Left lobe of liver (tissue), 2 donors: Measurements from ENCODE around the gene EDN3. TPM values are rescaled to one million over a fixed set of nuclear protein-coding genes. Genes with fewer than 3 reads are reported as not detected.
"Not testable (repeated sequence)": the region's sequence is repeated elsewhere in the genome, so short reads cannot be mapped to it uniquely, and the experiment has no call there.

Experiments used
- ATAC-seq: fragments of 200-7000 bp; cut with Tn5 transposase; one replicate; pipeline ENCODE4 v1.9.1; 2020; ENCODE audit warnings: mild to moderate bottlenecking, moderate library complexity
- DNase-seq: peaks from one replicate; pipeline ENCODE4 v3.0.0-alpha.2; 2020; ENCODE audit warnings: low spot score
- total RNA-seq: library from RNA; stranded (reverse); gene quantifications from one replicate; pipeline ENCODE4 v1.2.1, GENCODE V29; 2021
- donor health status: DM: no; HTN: no; CAD: no; lungs with moderate emphysema.
- donor health status: DM: no; HTN: yes; CAD: no.

The EDN3 gene
- total RNA-seq, 1 donor from 2014 or later: not detected

DNA sequence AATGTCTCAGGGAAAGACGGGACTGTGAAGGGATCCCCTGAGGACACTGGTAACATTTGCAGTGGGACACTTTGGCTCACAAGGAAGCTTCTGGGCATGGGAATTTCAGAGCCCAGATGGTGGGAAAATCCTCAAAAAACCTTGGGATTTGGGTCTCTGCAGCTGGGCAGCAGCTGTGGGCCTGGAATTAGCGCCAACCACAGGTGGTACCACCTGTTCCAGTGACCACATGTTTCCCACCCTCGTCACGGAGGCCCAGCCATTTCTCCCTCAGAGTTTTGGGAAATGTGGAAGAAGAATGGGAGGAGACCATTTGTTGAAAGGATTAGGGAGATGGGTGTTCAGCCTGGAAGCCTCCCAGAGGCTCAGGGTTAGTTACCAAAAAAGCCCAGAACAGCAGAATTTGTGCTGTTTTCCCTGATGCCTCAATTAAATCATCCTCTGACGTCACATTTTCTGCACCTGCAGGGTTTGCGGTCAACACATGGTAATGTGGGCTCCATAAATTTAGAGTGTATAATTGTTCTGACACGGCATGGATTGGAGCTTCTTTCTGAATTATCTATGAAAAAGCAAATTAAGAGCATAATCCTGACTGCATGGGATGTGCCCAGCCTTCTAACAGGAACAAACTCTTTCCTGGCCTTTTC is 34.4 kb downstream of the EDN3 start:
- no peak for ATAC-seq
- no peak for DNase-seq

- no peak for ATAC-seq
- DNase-seq: no peak
These were observed 35.0 kb downstream of the EDN3 start for GRCh38 chr20:59335377-59335776.

- ATAC-seq: no peak
These were observed 36.1 kb downstream of the EDN3 start for GRCh38 chr20:59336540-59336939.

GRCh38 chr20:59338444-59338843 is 38.0 kb downstream of the EDN3 start:
- not testable (repeated sequence) for ATAC-seq, DNase-seq

More at GRCh38 chr20:59336540-59336939, 36.1 kb downstream of the EDN3 start:
- no peak for DNase-seq

DNA sequence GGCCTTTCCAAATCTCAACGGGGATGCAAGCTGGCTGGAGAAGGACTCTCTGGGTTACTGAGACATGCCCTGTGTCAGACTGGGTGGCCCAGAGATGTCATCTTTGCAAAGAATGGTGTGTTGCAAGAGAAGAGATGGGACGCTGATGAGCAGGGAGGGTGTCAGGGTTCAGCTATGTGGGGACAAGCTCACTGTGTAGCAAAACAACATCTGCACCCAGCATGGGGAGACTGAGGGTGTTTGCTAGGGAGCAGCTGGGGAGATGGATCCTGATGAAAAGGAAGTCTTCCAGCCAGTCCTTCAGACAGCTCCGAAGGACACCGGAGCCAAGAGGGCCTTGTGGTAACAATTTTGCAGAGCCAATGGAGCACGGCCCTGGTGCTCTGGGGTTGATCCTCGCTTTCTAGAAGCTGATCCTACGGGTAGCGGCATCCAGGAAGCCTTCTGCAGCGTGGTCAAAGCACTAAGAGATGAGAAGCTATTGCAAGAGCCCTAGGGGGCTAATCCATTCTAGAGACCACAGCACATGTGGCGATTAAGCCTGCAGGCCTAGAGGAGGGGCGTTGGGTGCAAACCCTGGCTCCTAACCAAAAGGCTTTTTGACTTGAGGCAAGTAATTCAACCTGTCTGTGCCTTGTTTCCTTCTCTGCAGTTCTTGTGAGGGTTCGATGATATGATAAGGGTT is 39.9 kb downstream of the EDN3 start:
- no peak for ATAC-seq
- DNase-seq: no peak

DNA sequence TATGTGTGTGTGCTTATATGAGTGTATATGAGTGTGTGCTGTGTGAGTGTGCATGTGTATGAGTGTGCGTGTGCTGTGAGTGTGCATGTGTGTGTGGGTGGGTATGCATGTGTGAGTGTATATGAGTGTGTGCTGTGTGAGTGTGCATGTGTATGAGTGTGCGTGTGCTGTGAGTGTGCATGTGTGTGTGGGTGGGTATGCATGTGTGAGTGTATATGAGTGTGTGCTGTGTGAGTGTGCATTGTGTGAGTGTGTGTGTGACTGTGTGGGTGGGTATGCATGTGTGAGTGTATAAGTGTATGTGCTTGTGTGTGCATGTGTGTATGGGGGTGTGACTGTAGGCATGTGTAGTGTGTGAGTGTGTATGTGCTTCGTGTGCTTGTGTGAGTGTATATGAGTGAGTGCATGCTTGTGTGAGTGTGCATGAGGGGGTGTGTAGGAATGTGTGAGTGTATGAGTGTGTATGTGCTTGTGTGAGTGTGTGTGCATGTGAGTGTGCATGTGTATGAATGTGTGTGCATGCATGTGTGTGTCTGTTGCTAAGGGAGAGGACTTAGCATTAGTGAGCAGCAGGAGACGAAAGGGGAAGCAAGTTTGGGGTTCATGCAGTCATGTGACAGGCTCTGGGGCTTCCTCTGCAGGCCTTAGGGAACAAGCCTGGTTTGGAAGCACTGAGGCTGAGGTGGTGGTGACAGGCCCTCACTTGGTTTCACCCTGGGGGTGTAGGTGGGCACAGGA is 41.0 kb downstream of the EDN3 start:
- ATAC-seq, DNase-seq: not testable (repeated sequence)

- ATAC-seq (no peak), DNase-seq (no peak)
These were observed 41.9 kb downstream of the EDN3 start for GRCh38 chr20:59342023-59342957.

DNA sequence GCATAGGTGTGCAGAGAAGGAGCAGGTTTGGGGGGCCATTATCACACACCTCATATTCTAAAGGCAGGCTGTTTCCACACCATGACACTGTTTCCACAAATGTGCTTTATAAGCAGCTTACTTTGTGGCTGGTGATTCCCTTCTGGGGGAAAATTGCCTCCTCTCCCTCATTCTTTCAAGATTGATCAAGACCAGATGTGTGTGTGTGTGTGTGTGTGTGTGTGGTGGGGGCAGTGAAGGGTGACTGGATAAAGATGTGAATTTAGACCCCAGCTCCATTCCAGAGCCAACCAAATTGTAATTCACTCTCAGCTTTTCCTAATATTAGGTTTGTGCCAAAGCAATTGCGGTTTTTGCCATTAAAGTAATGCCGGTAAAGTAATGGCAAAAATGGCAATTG is 45.6 kb downstream of the EDN3 start:
- ATAC-seq: no peak
- DNase-seq: no peak

DNA sequence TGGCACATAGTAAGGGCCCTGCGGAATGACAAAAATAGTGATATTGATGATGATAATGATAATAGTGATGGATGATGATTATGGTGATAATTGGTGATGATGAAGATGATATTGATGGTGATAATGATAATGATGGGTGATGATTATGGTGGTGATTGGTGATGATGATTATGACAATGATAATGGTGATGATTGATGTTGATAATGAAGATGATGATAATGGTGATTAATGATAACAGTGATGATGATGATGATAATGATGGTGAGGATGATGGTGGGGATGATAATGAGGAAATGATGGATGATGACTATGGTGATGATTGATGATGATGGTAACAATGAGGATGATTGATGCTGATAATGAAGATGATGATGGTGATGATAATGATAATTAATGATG is 48.9 kb downstream of the EDN3 start:
- no peak for DNase-seq
- no peak for ATAC-seq

DNA sequence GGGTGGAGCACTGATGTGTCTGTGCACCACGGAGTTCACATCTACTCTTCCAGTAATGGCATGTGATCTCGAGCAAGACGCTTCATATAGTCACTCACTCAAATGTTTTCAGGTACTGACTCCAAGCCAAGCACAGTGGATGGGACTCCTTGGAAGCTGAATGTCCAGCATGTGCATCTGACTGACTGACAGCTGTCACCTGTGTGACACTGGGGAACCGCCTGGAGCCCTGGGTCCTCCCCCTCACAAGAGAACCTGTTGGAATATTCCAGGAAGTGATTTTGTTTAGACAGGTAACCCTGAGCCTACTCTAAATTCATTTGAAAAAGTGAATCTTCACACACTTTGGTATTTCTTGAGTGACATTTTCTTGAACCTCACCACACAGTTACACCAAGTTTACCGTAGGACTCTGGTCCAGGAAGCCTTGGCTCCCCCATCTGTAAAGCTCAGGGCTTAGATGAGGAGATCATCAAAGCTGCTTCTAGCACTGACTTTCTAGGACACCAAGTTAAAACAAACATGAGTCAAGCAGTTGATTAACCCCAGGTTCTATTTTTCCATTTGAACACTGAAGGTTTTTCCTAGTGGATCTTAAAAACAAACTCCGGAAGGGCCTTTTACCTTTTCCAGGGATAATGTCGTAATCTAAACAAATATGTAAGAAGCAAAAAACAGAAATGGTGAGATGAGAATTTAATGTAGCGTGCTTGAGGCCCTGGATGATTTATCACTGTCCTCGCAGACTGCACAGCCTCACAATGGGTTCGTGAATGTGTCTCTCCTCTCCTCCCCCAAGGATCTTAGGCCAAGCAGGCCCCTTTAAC is 50.1 kb downstream of the EDN3 start:
- no peak for DNase-seq
- ATAC-seq: no peak

DNA sequence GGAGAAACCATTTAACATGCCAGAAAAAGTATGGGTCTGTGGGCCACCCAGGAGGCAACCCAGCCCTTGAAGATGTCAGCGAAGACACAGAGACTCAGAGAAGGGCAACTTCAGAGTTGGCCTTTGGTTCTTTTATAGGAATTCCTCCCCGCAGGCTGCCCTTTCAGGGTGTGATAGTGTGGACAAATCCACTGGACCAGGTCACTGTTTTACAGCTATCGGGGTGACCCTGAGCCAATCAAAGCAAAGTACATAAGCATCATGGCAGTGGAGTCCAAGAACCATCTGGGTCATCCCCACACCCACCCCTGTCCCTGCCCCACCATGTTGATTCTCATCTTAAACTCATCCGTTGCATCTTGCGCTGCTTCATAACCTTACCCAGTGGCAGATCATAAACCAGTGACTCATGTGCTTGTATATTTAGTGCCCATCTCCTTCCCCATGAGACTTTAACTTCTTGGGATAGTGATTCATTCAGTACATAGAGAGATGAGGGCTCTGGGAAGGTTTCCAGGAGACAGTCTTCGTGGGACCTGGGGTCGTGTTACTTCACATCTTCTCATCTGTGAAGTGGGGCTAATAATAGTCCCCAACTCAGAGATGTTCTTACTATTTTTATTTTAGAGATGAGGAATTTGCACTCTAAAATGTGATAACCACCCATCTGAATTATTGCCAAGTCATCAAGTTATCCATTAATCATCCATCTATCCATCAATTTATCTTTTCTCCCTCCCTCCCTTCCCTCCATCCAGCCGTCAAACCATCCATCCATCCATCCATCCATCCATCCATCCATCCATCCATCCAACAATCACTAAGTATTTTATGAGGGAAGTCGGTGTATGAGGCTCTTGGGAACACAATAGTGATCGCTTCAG is 51.0 kb downstream of the EDN3 start:
- ATAC-seq: no peak
- no peak for DNase-seq

GRCh38 chr20:59352541-59352940 is 52.1 kb downstream of the EDN3 start:
- ATAC-seq: no peak

DNA sequence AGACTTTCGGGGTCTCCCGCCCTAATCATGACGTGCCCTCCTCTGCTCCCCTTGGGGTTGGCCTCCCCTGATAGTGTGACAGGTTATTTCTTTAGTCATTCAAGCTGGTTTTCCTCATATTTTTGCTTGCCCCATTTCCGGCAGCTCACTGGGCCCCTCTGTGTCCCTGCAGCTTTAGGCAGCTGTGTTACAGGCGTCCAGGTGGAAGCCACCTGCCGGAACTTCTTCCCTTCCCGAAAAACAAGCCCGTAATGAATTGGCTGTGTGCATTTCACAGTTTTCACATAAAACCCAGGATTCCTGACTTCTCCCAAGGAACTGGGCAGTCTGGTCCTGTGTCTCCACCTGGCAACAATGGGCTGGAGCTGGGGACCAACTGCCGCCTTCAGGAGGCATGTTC is 52.6 kb downstream of the EDN3 start:
- ATAC-seq: no peak
- no peak for DNase-seq

More at GRCh38 chr20:59352541-59352940, 52.1 kb downstream of the EDN3 start:
- DNase-seq: no peak

DNA sequence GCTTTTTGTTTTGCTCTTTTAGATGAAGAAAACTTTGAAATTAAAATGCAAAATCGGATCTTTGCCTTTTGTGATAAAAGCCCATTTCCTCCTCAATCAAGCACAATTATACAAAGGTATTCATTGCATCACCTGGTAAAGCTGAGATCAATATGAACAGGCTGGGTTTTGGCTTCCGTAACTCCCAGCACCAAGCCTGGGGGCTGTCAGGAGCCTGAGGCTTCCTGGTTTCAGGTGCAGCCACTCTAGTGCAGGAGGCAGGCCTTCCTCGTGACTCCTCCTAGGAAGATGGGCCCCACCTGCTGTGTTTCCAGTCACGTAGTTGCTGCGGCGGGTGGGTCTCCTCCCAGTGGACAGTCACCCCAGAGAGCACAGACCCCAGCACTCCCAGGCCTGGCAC is 54.0 kb downstream of the EDN3 start:
- ATAC-seq (no peak), DNase-seq (no peak)

DNA sequence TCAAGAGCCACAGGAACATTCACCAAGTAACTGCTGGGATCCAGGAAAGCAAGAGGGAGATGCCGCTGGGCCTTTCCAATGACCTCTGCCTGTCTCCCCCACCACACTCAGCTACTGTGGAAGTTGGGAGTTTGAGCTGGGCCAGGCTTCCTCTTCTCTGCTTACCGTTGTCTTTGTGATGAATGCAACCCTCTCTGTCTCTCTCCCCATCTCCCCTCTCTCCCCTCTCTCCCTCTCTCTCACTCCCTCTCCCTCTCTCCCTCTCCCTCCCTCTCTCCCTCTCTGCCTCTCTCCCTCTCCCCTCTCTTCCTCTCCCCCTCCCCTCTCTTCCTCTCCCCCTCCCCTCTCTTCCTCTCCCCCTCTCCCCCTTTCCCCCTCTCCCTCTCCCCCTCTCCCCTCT is 54.8 kb downstream of the EDN3 start:
- DNase-seq: no peak
- no peak for ATAC-seq

DNA sequence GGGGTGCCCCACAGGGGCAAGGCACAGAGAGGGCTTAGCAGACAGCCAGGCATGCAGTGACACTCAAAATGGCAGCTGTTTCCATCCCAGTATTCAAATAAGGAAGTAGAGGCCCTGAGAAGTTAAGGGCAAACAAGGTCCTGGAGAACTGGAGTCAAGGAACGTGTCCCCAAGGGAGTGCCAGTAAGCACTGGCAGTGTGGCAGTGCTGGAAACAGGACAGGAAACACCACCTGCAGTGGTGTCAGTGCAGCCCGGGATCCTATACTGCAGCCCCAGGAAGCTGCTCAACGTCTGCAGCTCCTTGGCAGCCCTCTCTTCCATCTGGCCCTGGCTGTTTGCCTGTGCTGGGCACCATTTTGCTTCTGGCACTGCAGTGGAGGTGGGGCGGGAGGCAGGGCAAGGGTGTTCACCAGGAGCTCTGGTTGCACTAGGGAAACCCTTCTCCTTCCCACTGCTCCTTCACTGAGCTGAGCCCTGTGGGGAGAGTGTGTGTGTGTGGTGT is 56.3 kb downstream of the EDN3 start:
- no peak for DNase-seq

DNA sequence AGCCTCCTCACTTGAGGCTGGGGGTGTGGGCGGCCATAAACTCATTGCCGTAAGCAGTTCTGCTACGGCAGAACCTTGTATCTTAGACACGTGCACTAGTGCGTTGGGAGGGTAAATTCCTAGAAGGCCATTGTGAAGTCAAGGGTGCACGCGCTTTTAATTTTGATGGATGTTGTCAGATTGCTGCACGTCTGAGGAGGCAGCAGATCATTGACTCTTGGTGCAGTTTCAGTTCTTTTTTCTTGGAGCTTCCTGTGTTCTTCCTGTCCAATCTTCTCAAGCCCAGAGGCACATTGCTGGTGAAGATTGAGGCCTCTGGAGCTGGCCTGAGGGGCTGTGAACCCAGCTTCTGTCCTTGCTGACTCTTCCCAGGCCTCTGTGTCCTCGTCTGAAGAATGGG is 58.4 kb downstream of the EDN3 start:
- not testable (repeated sequence) for DNase-seq, ATAC-seq

More for the DNA sequence above, 56.3 kb downstream of the EDN3 start:
- no peak for ATAC-seq

GRCh38 chr20:59359906-59360725 is 59.7 kb downstream of the EDN3 start:
- DNase-seq: no peak
- no peak for ATAC-seq
